Cardiac fibroblast (primary cell): ENCODE data around the gene REEP3.

Experiments
- DNase-seq, 2 donors: peaks; one replicate each; pipeline versions ENCODE4 v3.0.0 to v3.0.0-alpha.2; 2010; ENCODE audit warnings: low read depth in 2 of 2
- H3K4me3 ChIP-seq, 2 donors: replicated peaks in 1 of 2; 1 replicate in 1 of 2; 2 replicates in 1 of 2; pipeline ENCODE4 v1.5.1; 2011; ENCODE audit warnings: low read depth in 2 of 2, low read length in 2 of 2, mild to moderate bottlenecking in 2 of 2, moderate library complexity in 1 of 2
- TF ChIP-seq, protein P1 (sequence below): IDR thresholded peaks from one replicate; pipeline ENCODE4 v1.5.1; 2011; ENCODE audit warnings: low read depth, mild to moderate bottlenecking, low read length, inconsistent platforms

REEP3 gene

DNA sequence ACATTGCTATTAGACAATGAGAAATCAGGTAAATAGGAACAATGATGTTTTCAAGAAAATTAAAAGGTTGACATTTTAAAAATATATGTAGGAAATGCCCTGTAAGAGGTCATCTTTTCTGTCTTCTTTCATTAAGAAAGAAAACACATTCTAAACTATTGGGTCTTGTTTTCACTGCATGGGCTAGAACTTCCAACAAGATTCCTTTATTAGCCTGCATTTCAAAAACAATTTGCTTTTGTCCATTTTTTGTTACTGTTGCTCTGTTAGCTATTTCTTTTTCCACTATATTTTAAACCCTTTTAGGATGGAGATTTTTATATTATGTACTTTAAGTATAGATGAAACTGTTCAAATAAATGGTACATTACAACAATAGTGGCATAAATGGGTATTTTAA is 9.2 kb downstream of the REEP3 start:
- no peak overlapping the region for H3K4me3 ChIP-seq
- no peak for DNase-seq
- TF ChIP-seq, protein P1, sequence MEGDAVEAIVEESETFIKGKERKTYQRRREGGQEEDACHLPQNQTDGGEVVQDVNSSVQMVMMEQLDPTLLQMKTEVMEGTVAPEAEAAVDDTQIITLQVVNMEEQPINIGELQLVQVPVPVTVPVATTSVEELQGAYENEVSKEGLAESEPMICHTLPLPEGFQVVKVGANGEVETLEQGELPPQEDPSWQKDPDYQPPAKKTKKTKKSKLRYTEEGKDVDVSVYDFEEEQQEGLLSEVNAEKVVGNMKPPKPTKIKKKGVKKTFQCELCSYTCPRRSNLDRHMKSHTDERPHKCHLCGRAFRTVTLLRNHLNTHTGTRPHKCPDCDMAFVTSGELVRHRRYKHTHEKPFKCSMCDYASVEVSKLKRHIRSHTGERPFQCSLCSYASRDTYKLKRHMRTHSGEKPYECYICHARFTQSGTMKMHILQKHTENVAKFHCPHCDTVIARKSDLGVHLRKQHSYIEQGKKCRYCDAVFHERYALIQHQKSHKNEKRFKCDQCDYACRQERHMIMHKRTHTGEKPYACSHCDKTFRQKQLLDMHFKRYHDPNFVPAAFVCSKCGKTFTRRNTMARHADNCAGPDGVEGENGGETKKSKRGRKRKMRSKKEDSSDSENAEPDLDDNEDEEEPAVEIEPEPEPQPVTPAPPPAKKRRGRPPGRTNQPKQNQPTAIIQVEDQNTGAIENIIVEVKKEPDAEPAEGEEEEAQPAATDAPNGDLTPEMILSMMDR, result no peak

DNA sequence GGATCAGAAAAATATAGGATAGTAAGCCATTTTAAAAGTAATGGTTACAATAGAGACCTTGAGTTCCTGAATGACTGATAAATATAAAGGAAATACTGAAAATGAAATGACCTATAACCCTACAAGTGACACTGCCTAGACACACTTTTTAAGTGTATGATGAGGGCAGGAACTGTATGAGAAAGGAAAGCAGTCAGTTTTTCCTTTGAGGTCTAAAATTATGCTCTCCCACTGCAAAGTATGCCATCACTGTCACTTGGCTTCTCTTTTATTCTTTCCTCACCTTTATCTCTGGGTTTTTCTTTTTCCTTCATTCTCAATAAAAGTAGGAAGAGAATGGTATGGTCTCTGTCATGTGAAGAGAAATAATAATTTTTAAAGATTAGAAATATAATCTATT is 13.5 kb downstream of the REEP3 start:
- TF ChIP-seq, protein P1, result no peak
- no peak for DNase-seq
- H3K4me3 ChIP-seq, result no peak overlapping the region

DNA sequence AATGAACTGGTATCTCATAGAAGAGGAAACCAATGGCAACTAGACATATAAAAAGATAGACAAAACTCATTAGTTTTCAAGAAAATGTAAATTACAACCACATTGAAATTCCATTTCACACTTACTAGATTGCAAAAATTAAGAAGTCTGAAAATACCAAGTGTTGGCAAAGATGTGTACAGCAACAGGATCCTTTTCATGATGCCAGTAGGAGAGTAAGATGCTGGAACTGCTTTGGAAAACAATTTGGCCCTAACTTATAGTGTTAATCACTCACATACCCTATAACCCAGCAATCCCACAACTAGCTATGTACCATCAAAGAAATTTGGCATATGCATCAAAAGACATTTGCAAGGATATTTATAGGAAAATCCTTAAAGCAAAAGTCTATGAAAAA is 15.5 kb downstream of the REEP3 start:
- TF ChIP-seq, protein P1, result no peak
- no peak for DNase-seq

DNA sequence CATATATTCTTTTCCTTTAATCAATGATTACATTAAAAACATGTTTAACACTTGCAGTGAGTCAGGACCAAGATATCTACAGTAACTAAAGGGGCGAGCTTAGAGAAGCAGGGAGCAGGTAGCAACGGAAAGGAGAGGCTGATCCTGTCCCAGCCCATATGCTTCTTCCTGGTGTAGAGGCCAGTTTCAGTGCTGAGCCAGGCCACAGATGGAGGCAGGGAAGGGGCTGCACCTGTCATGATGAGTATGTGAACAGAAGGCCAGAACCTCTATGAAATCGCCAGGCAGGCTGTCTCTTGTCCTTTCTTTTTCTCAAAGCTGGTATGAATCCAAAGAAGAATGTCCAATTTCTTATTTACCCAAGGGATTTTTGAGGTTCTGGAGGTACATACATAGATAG is 16.3 kb downstream of the REEP3 start:
- no peak for DNase-seq
- TF ChIP-seq, protein P1, result no peak
- H3K4me3 ChIP-seq, result no peak overlapping the region

More for the DNA sequence above, 15.5 kb downstream of the REEP3 start:
- no peak overlapping the region for H3K4me3 ChIP-seq

DNA sequence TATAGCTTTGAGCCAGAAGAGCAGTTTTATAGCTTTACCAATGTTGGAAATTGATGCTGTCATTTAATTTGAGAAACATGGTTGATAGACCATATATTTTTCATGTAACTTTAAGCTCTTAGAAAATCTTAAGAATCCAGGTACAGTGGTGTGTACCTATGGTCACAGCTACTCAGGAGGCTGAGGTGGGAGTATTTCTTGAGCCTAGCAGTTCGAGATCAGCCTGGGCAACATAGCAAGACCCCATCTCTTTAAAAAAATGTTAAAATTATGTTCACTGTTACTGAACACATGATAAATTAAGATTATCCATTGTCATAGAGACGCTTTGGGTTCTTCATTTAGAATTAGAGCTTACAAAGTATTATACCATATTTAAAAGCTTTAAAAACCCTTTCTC is 18.2 kb downstream of the REEP3 start:
- no peak for DNase-seq
- TF ChIP-seq, protein P1, result no peak

DNA sequence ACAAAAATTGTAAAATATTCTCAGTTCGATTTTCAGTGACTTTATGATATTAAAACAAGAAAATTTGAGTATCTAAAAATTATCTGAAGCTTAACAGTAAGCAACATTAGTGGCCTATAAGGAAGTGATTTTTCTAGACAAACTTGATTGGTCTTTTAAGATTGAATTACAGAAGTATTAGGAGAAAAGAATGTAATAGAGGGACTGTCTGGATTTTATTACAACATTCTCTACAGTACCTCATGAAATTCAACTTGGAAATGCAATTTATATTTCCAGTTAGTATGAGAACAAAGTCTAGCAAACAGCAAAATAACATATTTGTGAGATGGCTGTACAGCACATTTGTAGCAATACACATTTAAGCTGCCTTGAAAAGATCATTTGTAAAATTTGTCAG is 18.8 kb downstream of the REEP3 start:
- TF ChIP-seq, protein P1, result no peak

More for the DNA sequence above, 18.2 kb downstream of the REEP3 start:
- H3K4me3 ChIP-seq, result no peak overlapping the region

DNA sequence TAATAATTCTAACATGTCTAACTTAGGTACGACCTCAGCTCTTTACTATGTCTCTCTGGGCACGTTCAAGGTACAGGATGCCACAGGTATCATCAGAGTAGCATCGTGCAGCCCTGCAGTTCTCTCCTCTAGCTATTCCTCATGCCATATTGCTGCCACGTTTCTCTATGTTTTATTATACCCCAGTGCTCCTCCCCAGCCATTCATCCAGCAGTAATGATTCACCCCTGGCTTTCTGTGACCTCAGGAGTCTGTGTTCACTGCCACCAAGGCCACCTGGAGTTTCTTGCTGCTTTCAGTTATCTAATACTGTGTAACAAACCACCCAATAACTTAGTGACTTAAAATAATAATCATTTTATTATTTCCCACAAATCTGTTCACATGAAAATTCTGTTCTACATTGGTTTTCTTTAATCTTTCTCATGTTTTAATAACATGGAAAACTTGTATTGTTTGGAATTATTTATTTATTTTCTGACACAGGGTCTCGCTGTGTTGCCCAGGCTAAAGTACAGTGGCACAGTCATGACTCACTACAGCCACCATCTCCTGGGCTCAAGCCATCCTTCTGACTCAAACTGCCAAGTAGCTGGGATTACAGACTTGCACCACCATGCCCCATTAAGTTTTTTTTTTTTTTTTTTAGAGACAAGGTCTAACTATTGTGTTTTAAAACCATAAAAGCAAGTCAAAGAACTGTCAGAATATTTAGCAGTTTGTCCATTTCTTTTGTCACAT is 21.8 kb downstream of the REEP3 start:
- TF ChIP-seq, protein P1, result no peak
- no peak overlapping the region for H3K4me3 ChIP-seq
- DNase-seq, result peak; percentile 45 to 61

More for the DNA sequence above, 18.8 kb downstream of the REEP3 start:
- no peak overlapping the region for H3K4me3 ChIP-seq
- no peak for DNase-seq
